H1 (cell line): ENCODE results near the gene STAT3. TPM values are rescaled to one million over a fixed set of nuclear protein-coding genes. Genes with fewer than 3 reads are reported as not detected.

Experiments used
- CTCF ChIA-PET: fragments of 300-600 bp; sonication (Branson Sonifier 250); formaldehyde crosslinking; loops from one replicate; lab custom pipeline; 2021; ENCODE audit not compliant: partially characterized antibody; lab: Charles Lee
- POLR2A ChIA-PET: fragments of 300-600 bp; sonication (Branson Sonifier 250); formaldehyde crosslinking; loops from one replicate; lab custom pipeline; 2021; ENCODE audit warnings: inconsistent platforms; ENCODE audit not compliant: partially characterized antibody; lab: Charles Lee
- DNase-seq, 2 experiments: peaks; one replicate each; pipeline versions ENCODE4 v3.0.0 to v3.0.0-alpha.2; 2010 to 2022; ENCODE audit warnings: low spot score in 2 of 2, low read depth in 1 of 2, mixed read lengths in 1 of 2
- FAIRE-seq: peaks from 2 replicates; lab custom pipeline; 2011; peaks lifted over from hg19 to GRCh38; lab: Jason Lieb, UNC
- H2AFZ ChIP-seq: 2 replicates; pipeline ENCODE4 v1.8.1; 2012; ENCODE audit warnings: low read length, inconsistent platforms
- H2AK5ac ChIP-seq: 2 replicates; pipeline ENCODE4 v1.6.1; 2013; ENCODE audit warnings: low read depth, low read length
- H2BK120ac ChIP-seq: replicated peaks from 2 replicates; pipeline ENCODE3; 2013; ENCODE audit warnings: low read depth, low read length, inconsistent platforms
- H2BK12ac ChIP-seq: 2 replicates; pipeline ENCODE4 v1.6.1; 2013; ENCODE audit warnings: low read depth, low read length
- H2BK15ac ChIP-seq: 2 replicates; pipeline ENCODE4 v1.6.1; 2013; ENCODE audit warnings: low read length
- H2BK20ac ChIP-seq: 2 replicates; pipeline ENCODE4 v1.6.1; 2013; ENCODE audit warnings: low read length
- H2BK5ac ChIP-seq: 2 replicates; pipeline ENCODE4 v1.6.1; 2013; ENCODE audit warnings: low read depth, low read length
- H3K14ac ChIP-seq: 2 replicates; pipeline ENCODE4 v1.6.1; 2013; ENCODE audit warnings: inconsistent platforms; ENCODE audit not compliant: insufficient read length
- H3K18ac ChIP-seq: 2 replicates; pipeline ENCODE4 v1.6.1; 2013; ENCODE audit warnings: low read length; ENCODE audit errors: extremely low read depth
- H3K23ac ChIP-seq: 2 replicates; pipeline ENCODE4 v1.6.1; 2013; ENCODE audit warnings: inconsistent platforms; ENCODE audit not compliant: insufficient read length
- H3K23me2 ChIP-seq: 2 replicates; pipeline ENCODE4 v1.6.1; 2013; ENCODE audit warnings: low read depth, low read length
- H3K27ac ChIP-seq: 2 replicates; pipeline ENCODE4 v1.6.1; 2011; ENCODE audit warnings: low read depth, low read length, inconsistent platforms
- H3K27me3 ChIP-seq, 4 experiments: replicated peaks in 1 of 4; 1 replicate in 1 of 4; 2 replicates in 3 of 4; pipeline versions ENCODE4 v1.6.1 to v1.8.1; 2011 to 2013; ENCODE audit warnings: low read length in 3 of 4, mild to moderate bottlenecking in 3 of 4, inconsistent platforms in 2 of 4, mixed read lengths in 2 of 4, moderate library complexity in 1 of 4; ENCODE audit not compliant: control insufficient read depth in 3 of 4, insufficient read depth in 3 of 4; ENCODE audit errors: extremely low read depth in 1 of 4
- H3K36me3 ChIP-seq, 4 experiments: 2 replicates each; pipeline versions ENCODE4 v1.6.1 to v1.8.1; 2011 to 2013; ENCODE audit warnings: mild to moderate bottlenecking in 4 of 4, low read length in 3 of 4, moderate library complexity in 2 of 4, control low read depth in 1 of 4, inconsistent platforms in 1 of 4; ENCODE audit not compliant: insufficient read depth in 4 of 4, control insufficient read depth in 2 of 4
- H3K4ac ChIP-seq: replicated peaks from 2 replicates; pipeline ENCODE3; 2013; ENCODE audit warnings: low read length, low read depth, mixed read lengths, inconsistent platforms; ENCODE audit not compliant: insufficient read length
- H3K4me1 ChIP-seq, 4 experiments: replicated peaks in 1 of 4; 1 replicate in 1 of 4; 2 replicates in 3 of 4; pipeline versions ENCODE4 v1.6.1 to v1.8.1; 2011 to 2013; ENCODE audit warnings: low read length in 3 of 4, inconsistent platforms in 2 of 4, mixed read lengths in 1 of 4; ENCODE audit not compliant: insufficient read depth in 4 of 4, control insufficient read depth in 3 of 4
- H3K4me2 ChIP-seq, 2 experiments: 2 replicates each; pipeline versions ENCODE4 v1.6.1 to v1.8.1; 2011 to 2013; ENCODE audit warnings: low read depth in 2 of 2, low read length in 2 of 2, control low read depth in 1 of 2, inconsistent platforms in 1 of 2, mild to moderate bottlenecking in 1 of 2; ENCODE audit not compliant: insufficient read depth in 1 of 2
- H3K4me3 ChIP-seq, 4 experiments: fragments of 200-600, 300-600 bp in 1 of 4; sonication (generic), shearing (Covaris generic), sonication (Bioruptor Twin) in 1 of 4; 2 replicates each; pipeline versions ENCODE4 v1.5.1 to v1.8.1; 2011 to 2016; ENCODE audit warnings: low read length in 4 of 4, low read depth in 3 of 4, control low read depth in 2 of 4, inconsistent platforms in 2 of 4, mild to moderate bottlenecking in 2 of 4, mixed read lengths in 1 of 4, moderate library complexity in 1 of 4; ENCODE audit not compliant: insufficient read depth in 2 of 4; ENCODE audit errors: extremely low read depth in 1 of 4
- H3K56ac ChIP-seq: replicated peaks from 2 replicates; pipeline ENCODE3; 2013; ENCODE audit warnings: low read depth, mild to moderate bottlenecking, mixed read lengths, low read length, inconsistent platforms; ENCODE audit not compliant: insufficient read length
- H3K79me1 ChIP-seq: 2 replicates; pipeline ENCODE4 v1.6.1; 2013; ENCODE audit warnings: low read depth, low read length, control low read depth
- H3K79me2 ChIP-seq, 2 experiments: 2 replicates each; pipeline versions ENCODE4 v1.6.1 to v1.8.1; 2012 to 2013; ENCODE audit warnings: low read length in 2 of 2, mild to moderate bottlenecking in 2 of 2, inconsistent platforms in 1 of 2; ENCODE audit not compliant: insufficient read depth in 2 of 2, control insufficient read depth in 1 of 2
- H3K9ac ChIP-seq, 4 experiments: replicated peaks in 1 of 4; 1 replicate in 1 of 4; 2 replicates in 3 of 4; pipeline versions ENCODE4 v1.6.1 to v1.8.1; 2011 to 2013; ENCODE audit warnings: low read depth in 3 of 4, low read length in 3 of 4, control low read depth in 2 of 4, mild to moderate bottlenecking in 2 of 4, moderate library complexity in 2 of 4, inconsistent platforms in 1 of 4; ENCODE audit errors: extremely low read depth in 1 of 4
- H3K9me3 ChIP-seq, 2 experiments: 2 replicates each; pipeline versions ENCODE4 v1.6.1 to v1.8.1; 2012 to 2013; ENCODE audit warnings: mild to moderate bottlenecking in 2 of 2, moderate library complexity in 2 of 2, control low read depth in 1 of 2, inconsistent platforms in 1 of 2, low read depth in 1 of 2, low read length in 1 of 2, mixed read lengths in 1 of 2; ENCODE audit not compliant: insufficient read depth in 2 of 2
- H4K20me1 ChIP-seq, 2 experiments: replicated peaks in 1 of 2; 2 replicates each; pipeline versions ENCODE3 to v1.8.1; 2011 to 2013; ENCODE audit warnings: inconsistent platforms in 2 of 2, low read length in 2 of 2, mild to moderate bottlenecking in 1 of 2; ENCODE audit not compliant: insufficient read depth in 2 of 2, control insufficient read depth in 1 of 2
- H4K5ac ChIP-seq: 2 replicates; pipeline ENCODE4 v1.6.1; 2013; ENCODE audit warnings: low read length, low read depth, mixed read lengths, inconsistent platforms; ENCODE audit not compliant: insufficient read length
- H4K8ac ChIP-seq: 2 replicates; pipeline ENCODE4 v1.8.0; 2013; ENCODE audit warnings: mild to moderate bottlenecking, moderate library complexity, low read length, inconsistent platforms; ENCODE audit not compliant: insufficient read depth; ENCODE audit errors: extremely low read depth
- H4K91ac ChIP-seq: replicated peaks from 2 replicates; pipeline ENCODE3; 2013; ENCODE audit warnings: low read length, mixed read lengths, inconsistent platforms; ENCODE audit not compliant: insufficient read length
- CEBPB ChIP-seq: IDR thresholded peaks from 2 replicates; pipeline ENCODE4 v1.6.1; 2012; ENCODE audit warnings: low read depth, low read length
- MAFK ChIP-seq: IDR thresholded peaks from 2 replicates; pipeline ENCODE4 v1.6.1; 2012; ENCODE audit warnings: low read depth, mild to moderate bottlenecking, improper control_type of control experiment, low read length
- WGBS, 2 experiments: shearing (Covaris generic) in 1 of 2; methylation state at CpG; one replicate each; pipeline versions ENCODE4 v1.1.6 to v1.1.7; 2013 to 2015; ENCODE audit warnings: low lambda C conversion rate in 2 of 2, mixed read lengths in 2 of 2, inconsistent platforms in 1 of 2, low coverage in 1 of 2, missing lambda C conversion rate in 1 of 2; ENCODE audit not compliant: insufficient replicate concordance in 2 of 2, insufficient coverage in 1 of 2, insufficient read length in 1 of 2; ENCODE audit errors: extremely low coverage in 1 of 2, missing lambda C conversion rate in 1 of 2; 5-methylcytosine and 5-hydroxymethylcytosine counted together
- polyA plus RNA-seq, 7 experiments: library from polyadenylated mRNA; depleted of rRNA in 3 of 7; stranded (reverse) in 5 of 7; unstranded in 2 of 7; fragments of >200 nt in 5 of 7; fragments of 200-250 nt in 2 of 7; gene quantifications; 1 replicate in 5 of 7; 2 replicates in 1 of 7; 4 replicates in 1 of 7; pipeline versions ENCODE4 v1.2.1 to v1.2.3, GENCODE V29; 2011 to 2013; ENCODE audit warnings: missing spikeins in 2 of 7, mixed read lengths in 2 of 7
- total RNA-seq: library from RNA; stranded (reverse); fragmentation: NEBNext Ultra II Directional; extraction: Animal tissue kit (Norgen Biotek cat#: 25700); gene quantifications from 2 replicates; pipeline ENCODE4 v1.2.1, GENCODE V29; 2021

The STAT3 gene
- total and polyA plus RNA-seq, 2 of the 8 experiments (the other 6 are each of a cell fraction or from before 2014, with no cell fraction given), result 38.4 to 94.1 TPM

DNA sequence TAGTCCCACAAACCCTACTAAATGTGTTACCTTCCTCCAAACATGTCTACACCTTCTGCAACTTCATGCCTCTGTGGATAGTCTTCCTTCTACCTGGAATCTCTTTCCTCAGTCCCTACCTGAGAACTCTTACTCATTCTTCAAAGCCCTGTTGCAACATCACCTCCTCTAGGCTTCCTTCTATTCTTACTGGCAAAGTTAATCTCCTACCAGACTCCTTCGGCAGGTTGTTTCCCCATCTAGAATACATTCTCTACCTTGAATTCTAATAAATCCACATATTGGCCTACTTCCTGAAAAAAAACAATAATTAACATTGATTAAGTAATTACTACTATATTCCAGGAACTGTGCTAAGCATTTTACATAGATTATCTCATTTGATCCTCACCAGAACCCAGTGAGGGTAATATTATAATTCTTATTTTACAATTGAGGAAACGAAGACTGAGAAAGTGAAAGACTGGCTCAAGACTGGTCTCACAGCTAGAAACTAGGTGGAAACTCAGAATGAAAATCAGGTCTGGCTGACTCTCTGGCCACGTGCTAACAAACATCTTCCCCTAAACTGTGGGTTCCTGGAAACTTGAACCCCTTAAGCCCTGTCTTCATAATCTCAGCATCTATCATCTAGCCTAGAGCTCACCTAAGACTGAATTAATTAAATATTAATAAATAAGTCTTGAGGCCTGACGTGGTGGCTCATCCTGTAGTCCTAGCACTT, 4.6 kb upstream of the STAT3 start:
- Histone ChIP-seq H4K20me1 (no peaks in the 10 kb centered on the region), H3K4me3 (no peak overlapping the region), H3K9ac (no peak overlapping the region), H3K18ac (no peak overlapping the region), H3K36me3 (no peaks in the 10 kb centered on the region), H2BK120ac (no peak overlapping the region), H4K91ac (no peak overlapping the region), H3K27me3 (no peaks in the 10 kb centered on the region), H4K5ac (no peak overlapping the region), H3K79me1 (no peaks in the 10 kb centered on the region), H2BK12ac (no peak overlapping the region), H3K9me3 (no peaks in the 10 kb centered on the region), H3K23me2 (peaks cover 4% of the 10 kb centered on the region; the same call in 1 of the 2 replicates), H2BK5ac (no peak overlapping the region), H2BK20ac (no peak overlapping the region), H3K23ac (no peak overlapping the region), H3K4ac (no peak overlapping the region), H2AK5ac (no peak overlapping the region), H3K56ac (no peak overlapping the region), H3K4me1 (peaks cover 3 to 8% (median 4%) of the 10 kb centered on the region in 4 experiments; a peak in 6 of 7 replicates), H3K4me2 (no peak overlapping the region), H3K14ac (no peak overlapping the region), H4K8ac (no peak overlapping the region), H3K27ac (no peak overlapping the region), H3K79me2 (no peaks in the 10 kb centered on the region; a peak in 1 of 4 replicates), H2BK15ac (no peak overlapping the region), H2AFZ (no peak overlapping the region)
- FAIRE-seq, result no peak
- 90% methylated on average over 4 of the region's 4 CpGs; no CpG with 5 or more reads in 1 of the 2 experiments for WGBS, 2 experiments
- ChIA-PET CTCF (interaction anchor here (1.2 to 7.9 kb wide), 3 partner anchors 8 to 35 kb away, joined by 4 to 60 read pairs (median 10); no protein-coding TSS in a partner anchor), POLR2A (interaction anchor here (1.5 kb wide), 1 partner anchor 13 kb away, joined by 4 read pairs; no protein-coding TSS in a partner anchor)
- no peak for DNase-seq
- TF ChIP-seq CEBPB (0 out of 2 replicates have a peak, but pooled peaks have one; percentile 9), MAFK (no peak)
